Sigmoid colon (tissue), 4 donors: ENCODE results near the gene NFIB.

Source experiments
- CTCF ChIP-seq, 4 experiments: fragments of 450-650 bp in 3 of 4; fragments of 200-600 bp in 1 of 4; IDR thresholded peaks; one replicate each; pipeline ENCODE4 v1.5.1; 2016 to 2019; ENCODE audit warnings: antibody characterized with exemption in 4 of 4, mild to moderate bottlenecking in 3 of 4, moderate library complexity in 2 of 4
- EP300 ChIP-seq, 4 donors: sonication (generic); formaldehyde crosslinking; IDR thresholded peaks; one replicate each; pipeline ENCODE4 v1.6.1; 2017; ENCODE audit warnings: antibody characterized with exemption in 4 of 4
- POLR2A ChIP-seq, 2 donors: fragments of 450-650 bp; IDR thresholded peaks; one replicate each; pipeline ENCODE4 v1.6.1; 2016; ENCODE audit warnings: antibody characterized with exemption in 2 of 2, mild to moderate bottlenecking in 2 of 2, moderate library complexity in 2 of 2
- POLR2AphosphoS5 ChIP-seq, 4 donors: sonication (generic); formaldehyde crosslinking; IDR thresholded peaks; one replicate each; pipeline ENCODE4 v1.6.1; 2017; ENCODE audit warnings: antibody characterized with exemption in 4 of 4

GRCh38 chr9:14292181-14292739 is 21.7 kb downstream of the NFIB start:
- TF ChIP-seq POLR2AphosphoS5 (IDR thresholded peaks at IDR 0.05) (no peak), EP300 (IDR thresholded peaks at IDR 0.05) (no peak), CTCF (IDR thresholded peaks at IDR 0.05) (no peak), POLR2A (IDR thresholded peaks at IDR 0.05) (no peak)
